GM20000 (cell line): Measurements from ENCODE around the gene PPAT.
"Not testable (repeated sequence)": the region's sequence is repeated elsewhere in the genome, so short reads cannot be mapped to it uniquely, and the experiment has no call there.

Experiments
- DNase-seq: peaks from one replicate; pipeline ENCODE4 v3.0.0; 2012; ENCODE audit warnings: low spot score
- CTCF ChIP-seq: IDR thresholded peaks from 2 replicates; pipeline ENCODE4 v1.5.1; 2012; ENCODE audit warnings: mild to moderate bottlenecking, control low read depth; ENCODE audit errors: extremely low read depth, missing control alignments

The PPAT gene

GRCh38 chr4:56386091-56386490, 49.3 kb downstream of the PPAT start:
- no peak for TF ChIP-seq CTCF
- DNase-seq: no peak

GRCh38 chr4:56375458-56375857, 60.0 kb downstream of the PPAT start:
- no peak for TF ChIP-seq CTCF
- no peak for DNase-seq

GRCh38 chr4:56374956-56375355, 60.5 kb downstream of the PPAT start:
- no peak for TF ChIP-seq CTCF
- no peak for DNase-seq

- no peak for DNase-seq
- no peak for TF ChIP-seq CTCF
Measured at GRCh38 chr4:56372774-56373173, 62.6 kb downstream of the PPAT start.

- TF ChIP-seq CTCF: no peak
- DNase-seq: no peak
Measured at GRCh38 chr4:56371426-56372220, 63.8 kb downstream of the PPAT start.

- no peak for TF ChIP-seq CTCF
- no peak for DNase-seq
Measured at GRCh38 chr4:56370377-56370776, 65.0 kb downstream of the PPAT start.

- DNase-seq: not testable (repeated sequence)
Measured at GRCh38 chr4:56362981-56363380, 72.4 kb downstream of the PPAT start.

GRCh38 chr4:56360071-56360470, 75.3 kb downstream of the PPAT start:
- DNase-seq: no peak
- no peak for TF ChIP-seq CTCF
